ENCODE measurements around the gene DIRAS3.

- no peak for TF ChIP-seq CTCF (IDR thresholded peaks at IDR 0.05)
- no peak for TF ChIP-seq POLR2A (IDR thresholded peaks at IDR 0.05)
Measured at GRCh38 chr1:68010543-68010942, 39.9 kb downstream of the DIRAS3 start.
